HG03432 (cell line): ENCODE results near the gene LDB2.
"Not testable (repeated sequence)": the region's sequence is repeated elsewhere in the genome, so short reads cannot be mapped to it uniquely, and the experiment has no call there.

Experiments used
- ATAC-seq: cut with Tn5 transposase; IDR thresholded peaks from one replicate; pipeline ENCODE4 v1.9.1; 2021; ENCODE audit warnings: mild to moderate bottlenecking, moderate library complexity; ENCODE audit not compliant: unreplicated experiment

The LDB2 gene

GRCh38 chr4:16663307-16663706 is 235.1 kb downstream of the LDB2 start:
- no peak for ATAC-seq

GRCh38 chr4:16661813-16662212 is 236.6 kb downstream of the LDB2 start:
- ATAC-seq, result no peak

- no peak for ATAC-seq
Observed at GRCh38 chr4:16660656-16661055, 237.8 kb downstream of the LDB2 start.

GRCh38 chr4:16659694-16660093 is 238.8 kb downstream of the LDB2 start:
- ATAC-seq, result no peak

GRCh38 chr4:16659079-16659478 is 239.4 kb downstream of the LDB2 start:
- ATAC-seq, result no peak

- no peak for ATAC-seq
Observed at GRCh38 chr4:16658183-16658582, 240.3 kb downstream of the LDB2 start.

GRCh38 chr4:16655111-16655510 is 243.3 kb downstream of the LDB2 start:
- ATAC-seq, result no peak

- no peak for ATAC-seq
Observed at GRCh38 chr4:16652732-16653305, 245.6 kb downstream of the LDB2 start.

- ATAC-seq, result no peak
Observed at GRCh38 chr4:16646459-16646858, 252.0 kb downstream of the LDB2 start.

GRCh38 chr4:16643893-16644292 is 254.6 kb downstream of the LDB2 start:
- no peak for ATAC-seq

- ATAC-seq, result no peak
Observed at GRCh38 chr4:16642897-16643296, 255.5 kb downstream of the LDB2 start.

GRCh38 chr4:16641971-16642370 is 256.5 kb downstream of the LDB2 start:
- no peak for ATAC-seq

- ATAC-seq, result no peak
Observed at GRCh38 chr4:16636912-16637630, 261.4 kb downstream of the LDB2 start.

GRCh38 chr4:16636304-16636703 is 262.1 kb downstream of the LDB2 start:
- no peak for ATAC-seq

- ATAC-seq, result not testable (repeated sequence)
Observed at GRCh38 chr4:16629274-16629673, 269.2 kb downstream of the LDB2 start.

GRCh38 chr4:16628835-16629234 is 269.6 kb downstream of the LDB2 start:
- ATAC-seq, result not testable (repeated sequence)

GRCh38 chr4:16627999-16628398 is 270.4 kb downstream of the LDB2 start:
- no peak for ATAC-seq

GRCh38 chr4:16626945-16627344 is 271.5 kb downstream of the LDB2 start:
- ATAC-seq, result no peak

GRCh38 chr4:16622826-16623225 is 275.6 kb downstream of the LDB2 start:
- no peak for ATAC-seq

- no peak for ATAC-seq
Observed at GRCh38 chr4:16617435-16617834, 281.0 kb downstream of the LDB2 start.

- ATAC-seq, result no peak
Observed at GRCh38 chr4:16617011-16617410, 281.4 kb downstream of the LDB2 start.

- no peak for ATAC-seq
Observed at GRCh38 chr4:16609170-16609758, 289.2 kb downstream of the LDB2 start.
